K562 (cell line): Measurements from ENCODE around the gene PACRG. TPM values are rescaled to one million over a fixed set of nuclear protein-coding genes. Genes with fewer than 3 reads are reported as not detected.

Experiments
- ARID1B ChIP-seq: fragments of 450-650 bp; IDR thresholded peaks from 2 replicates; pipeline ENCODE4 v1.6.1; 2016; ENCODE audit warnings: antibody characterized with exemption, mild to moderate bottlenecking, inconsistent platforms
- BDP1 ChIP-seq: IDR thresholded peaks from 3 replicates; pipeline ENCODE4 v1.6.1; 2011; ENCODE audit not compliant: insufficient read length, insufficient read depth
- CCAR2 ChIP-seq: fragments of 200-400 bp; formaldehyde crosslinking; IDR thresholded peaks from 2 replicates; pipeline ENCODE4 v1.6.1; 2017; ENCODE audit warnings: mild to moderate bottlenecking, low read depth, low read length
- EHMT2 ChIP-seq: fragments of 450-650 bp; IDR thresholded peaks from 2 replicates; pipeline ENCODE4 v1.6.1; 2018; ENCODE audit warnings: antibody characterized with exemption
- ELF4 ChIP-seq: fragments of 450-650 bp; formaldehyde crosslinking; IDR thresholded peaks from 2 replicates; pipeline ENCODE4 v1.4.0; 2022; ENCODE audit warnings: missing genetic modification characterization
- EP300 ChIP-seq: IDR thresholded peaks from 2 replicates; pipeline ENCODE4 v1.6.1; 2012; ENCODE audit warnings: low read length, improper control_type of control experiment
- ILK ChIP-seq: fragments of 450-650 bp; IDR thresholded peaks from 2 replicates; pipeline ENCODE4 v1.6.1; 2016; ENCODE audit warnings: missing genetic modification characterization, low read depth, mild to moderate bottlenecking, missing compliant biosample characterization, moderate library complexity, borderline replicate concordance
- KHSRP ChIP-seq: fragments of 450-650 bp; IDR thresholded peaks from 2 replicates; pipeline ENCODE4 v1.6.1; 2017
- KLF13 ChIP-seq: fragments of 450-650 bp; IDR thresholded peaks from 2 replicates; pipeline ENCODE4 v1.6.1; 2016; ENCODE audit warnings: missing genetic modification characterization, low read depth, mild to moderate bottlenecking, missing compliant biosample characterization, moderate library complexity, borderline replicate concordance
- NFXL1 ChIP-seq: fragments of 450-650 bp; formaldehyde crosslinking; IDR thresholded peaks from 2 replicates; pipeline ENCODE4 v1.4.0; 2021; ENCODE audit warnings: mild to moderate bottlenecking
- POLR2AphosphoS2 ChIP-seq: IDR thresholded peaks from 2 replicates; pipeline ENCODE4 v1.6.1; 2012; ENCODE audit warnings: low read length, improper control_type of control experiment
- POU5F1 ChIP-seq: fragments of 150-350 bp; IDR thresholded peaks from 2 replicates; pipeline ENCODE4 v1.6.1; 2014; ENCODE audit warnings: borderline replicate concordance, low read length, low read depth, mild to moderate bottlenecking; ENCODE audit not compliant: partially characterized antibody
- RBBP5 ChIP-seq: fragments of 200-600 bp; sonication (generic); IDR thresholded peaks from 2 replicates; pipeline ENCODE4 v1.6.1; 2012; ENCODE audit warnings: borderline replicate concordance, mild to moderate bottlenecking, low read length, control low read depth, inconsistent platforms; ENCODE audit not compliant: insufficient read depth, poor library complexity, severe bottlenecking
- RCOR1 ChIP-seq, 2 experiments: IDR thresholded peaks; 2 replicates each; pipeline ENCODE4 v1.6.1; 2012; ENCODE audit warnings: low read depth in 2 of 2, low read length in 2 of 2, borderline replicate concordance in 1 of 2, improper control_type of control experiment in 1 of 2
- RFX7 ChIP-seq: fragments of 250-450 bp; sonication (Bioruptor Pico); IDR thresholded peaks from 2 replicates; pipeline ENCODE4 v1.5.1; 2021; ENCODE audit warnings: mild to moderate bottlenecking
- SMARCC2 ChIP-seq: fragments of 450-650 bp; IDR thresholded peaks from 2 replicates; pipeline ENCODE4 v1.6.1; 2017; ENCODE audit warnings: antibody characterized with exemption, moderate library complexity, mild to moderate bottlenecking, low read depth
- SP1 ChIP-seq: sonication (generic); formaldehyde crosslinking; IDR thresholded peaks from 2 replicates; pipeline ENCODE4 v1.8.1; 2022; ENCODE audit warnings: mild to moderate bottlenecking, missing genetic modification reagents
- STAG1 ChIP-seq: sonication (generic); formaldehyde crosslinking; IDR thresholded peaks from 2 replicates; pipeline ENCODE4 v1.5.0; 2020; ENCODE audit warnings: missing genetic modification reagents, borderline replicate concordance
- TGIF2 ChIP-seq: sonication (generic); formaldehyde crosslinking; IDR thresholded peaks from 2 replicates; pipeline ENCODE4 v1.8.1; 2022; ENCODE audit warnings: mild to moderate bottlenecking, missing genetic modification reagents, moderate library complexity
- XRCC5 ChIP-seq: fragments of 200-400 bp; formaldehyde crosslinking; IDR thresholded peaks from 2 replicates; pipeline ENCODE4 v1.6.1; 2017; ENCODE audit warnings: low read depth, mild to moderate bottlenecking, low read length
- ZNF133 ChIP-seq: fragments of 250-450 bp; sonication (Bioruptor Pico); IDR thresholded peaks from 2 replicates; pipeline ENCODE4 v1.4.0; 2020; ENCODE audit warnings: mild to moderate bottlenecking
- ZNF143 ChIP-seq: sonication (generic); formaldehyde crosslinking; IDR thresholded peaks from 2 replicates; pipeline ENCODE4 v1.9.0; 2022; ENCODE audit warnings: mild to moderate bottlenecking, missing genetic modification reagents
- ZNF224 ChIP-seq: sonication (generic); formaldehyde crosslinking; IDR thresholded peaks from 2 replicates; pipeline ENCODE4 v1.8.0; 2022; ENCODE audit warnings: mild to moderate bottlenecking, missing genetic modification reagents
- ZNF263 ChIP-seq: sonication (generic); formaldehyde crosslinking; IDR thresholded peaks from 2 replicates; pipeline ENCODE4 v1.8.0; 2022; ENCODE audit warnings: mild to moderate bottlenecking, missing genetic modification reagents, borderline replicate concordance
- ZNF282 ChIP-seq: sonication (generic); formaldehyde crosslinking; IDR thresholded peaks from 2 replicates; pipeline ENCODE4 v1.8.1; 2023; ENCODE audit warnings: missing genetic modification reagents
- ZNF707 ChIP-seq: fragments of 250-450 bp; sonication (Bioruptor Pico); conservative IDR thresholded peaks from 2 replicates; pipeline ENCODE4 v1.8.0; 2022; ENCODE audit warnings: inconsistent platforms, mild to moderate bottlenecking, moderate library complexity
- ZNF764 ChIP-seq: fragments of 250-450 bp; sonication (Bioruptor Pico); IDR thresholded peaks from 2 replicates; pipeline ENCODE4 v1.4.0; 2020; ENCODE audit warnings: low read depth, mild to moderate bottlenecking, moderate library complexity
- ZNF79 ChIP-seq: fragments of 250-450 bp; sonication (Bioruptor Pico); IDR thresholded peaks from 2 replicates; pipeline ENCODE4 v1.4.0; 2020; ENCODE audit warnings: low read depth, mild to moderate bottlenecking, moderate library complexity
- polyA plus RNA-seq, 8 experiments: library from polyadenylated mRNA; depleted of rRNA in 4 of 8; stranded (reverse) in 5 of 8; unstranded in 3 of 8; fragments of >200 nt; fragmentation: Nextera tagmentation in 2 of 8; fragmentation: Illumina TruSeq in 1 of 8; extraction: Ambion mirVana in 2 of 8; extraction: Trizol in 1 of 8; gene quantifications; 2 replicates each; pipeline versions ENCODE4 v1.2.1 to v1.2.3, GENCODE V29; 2011 to 2014; ENCODE audit warnings: inconsistent platforms in 1 of 8, missing spikeins in 1 of 8
- total RNA-seq, 7 experiments: library from RNA; depleted of rRNA in 6 of 7; stranded (reverse); fragments of >200 nt in 6 of 7; fragmentation: Illumina TruSeq in 2 of 7; extraction: Trizol in 2 of 7; gene quantifications; 2 replicates each; pipeline versions ENCODE4 v1.2.1 to v1.2.3, GENCODE V29; 2011 to 2021; ENCODE audit warnings: low replicate concordance in 1 of 7
- TF ChIP-seq, protein P1 (sequence below): fragments of 250-450 bp; sonication (Bioruptor Pico); IDR thresholded peaks from 2 replicates; pipeline ENCODE4 v1.5.0; 2021; ENCODE audit warnings: mild to moderate bottlenecking, borderline replicate concordance

The PACRG gene
- total and polyA plus RNA-seq, 9 of the 15 experiments (the other 6 are each of a cell fraction or from before 2014, with no cell fraction given) = 0.04 TPM; not detected in 8

DNA sequence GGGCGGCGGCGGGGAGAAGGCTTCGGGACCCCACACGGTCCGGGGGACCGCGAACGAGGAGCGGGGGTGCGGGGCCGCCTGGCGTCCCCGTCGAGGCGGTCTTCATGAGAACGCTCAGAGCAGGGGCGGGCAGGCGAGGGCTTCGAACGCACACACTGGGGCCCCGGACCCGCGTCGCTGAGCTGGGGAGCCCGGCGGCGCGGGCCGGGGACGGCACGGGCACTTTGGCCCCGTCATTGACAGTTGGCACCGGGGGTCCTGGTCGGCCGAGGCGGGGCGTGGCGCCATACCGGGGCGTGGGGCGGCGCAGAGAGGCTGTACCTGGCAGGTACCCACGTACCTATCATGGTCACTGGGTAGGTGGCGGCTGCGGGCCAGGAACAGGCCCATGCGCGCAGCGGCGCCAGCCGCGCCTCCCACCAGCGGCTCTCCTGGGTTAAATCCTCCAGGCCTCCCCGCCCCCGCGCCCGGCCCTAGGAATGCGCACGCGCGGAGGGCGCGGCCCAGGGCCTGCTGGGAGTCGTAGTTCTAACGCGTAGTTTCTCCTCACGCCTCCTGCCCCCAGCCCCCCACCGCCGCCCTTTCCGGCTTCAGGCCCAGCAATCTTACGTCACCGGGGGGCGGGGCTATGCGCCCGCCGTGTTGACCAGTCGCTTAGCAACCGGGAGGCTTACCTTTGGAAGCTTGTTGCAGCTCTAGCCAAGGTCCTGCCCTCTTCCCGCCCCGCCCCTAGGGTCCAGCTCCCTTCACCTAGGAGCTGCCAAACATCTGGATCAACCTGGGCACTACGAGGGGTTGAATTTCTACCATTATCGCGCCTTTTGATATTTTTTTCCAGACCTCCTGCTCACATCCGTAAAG lies at the start of gene PACRG, which contains the start of gene PRKN (continued):
- TF ChIP-seq, protein P1, sequence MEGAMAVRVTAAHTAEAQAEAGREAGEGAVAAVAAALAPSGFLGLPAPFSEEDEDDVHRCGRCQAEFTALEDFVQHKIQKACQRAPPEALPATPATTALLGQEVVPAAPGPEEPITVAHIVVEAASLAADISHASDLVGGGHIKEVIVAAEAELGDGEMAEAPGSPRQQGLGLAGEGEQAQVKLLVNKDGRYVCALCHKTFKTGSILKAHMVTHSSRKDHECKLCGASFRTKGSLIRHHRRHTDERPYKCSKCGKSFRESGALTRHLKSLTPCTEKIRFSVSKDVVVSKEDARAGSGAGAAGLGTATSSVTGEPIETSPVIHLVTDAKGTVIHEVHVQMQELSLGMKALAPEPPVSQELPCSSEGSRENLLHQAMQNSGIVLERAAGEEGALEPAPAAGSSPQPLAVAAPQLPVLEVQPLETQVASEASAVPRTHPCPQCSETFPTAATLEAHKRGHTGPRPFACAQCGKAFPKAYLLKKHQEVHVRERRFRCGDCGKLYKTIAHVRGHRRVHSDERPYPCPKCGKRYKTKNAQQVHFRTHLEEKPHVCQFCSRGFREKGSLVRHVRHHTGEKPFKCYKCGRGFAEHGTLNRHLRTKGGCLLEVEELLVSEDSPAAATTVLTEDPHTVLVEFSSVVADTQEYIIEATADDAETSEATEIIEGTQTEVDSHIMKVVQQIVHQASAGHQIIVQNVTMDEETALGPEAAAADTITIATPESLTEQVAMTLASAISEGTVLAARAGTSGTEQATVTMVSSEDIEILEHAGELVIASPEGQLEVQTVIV (CRISPR knock-in tag) = peak; percentile 92
- TF ChIP-seq BDP1 (no peak), EP300 (peak; percentile 32; the same call in 1 of the 2 replicates), XRCC5 (no peak), ZNF282 (no peak), ZNF133 (no peak), ZNF143 (peak; percentile 93), ILK (no peak), RCOR1 (IDR thresholded peaks at IDR 0.05; ENCODE audit: borderline replicate concordance in 1 of 2, low read depth in 2 of 2, low read length in 2 of 2) (no peak), RBBP5 (peak; percentile 74), RFX7 (CRISPR knock-in tag) (no peak), NFXL1 (CRISPR knock-in tag) (no peak), STAG1 (no peak), TGIF2 (CRISPR knock-in tag) (peak; percentile 70; the same call in 1 of the 2 replicates), ZNF79 (CRISPR knock-in tag) (no peak), ZNF764 (CRISPR knock-in tag) (no peak), POU5F1 (peak; percentile 75), ZNF224 (no peak), ZNF263 (CRISPR knock-in tag) (no peak; the same call in 1 of the 2 replicates), KHSRP (no peak), CCAR2 (no peak), KLF13 (tag) (peak; percentile 23; the same call in 1 of the 2 replicates), SP1 (peak; percentile 86), ARID1B (no peak), ZNF707 (CRISPR knock-in tag) (no peak), SMARCC2 (no peak), EHMT2 (0 out of 2 replicates have a peak, but pooled peaks have one; percentile 19), POLR2AphosphoS2 (no peak), ELF4 (CRISPR knock-in tag) (no peak)
